ENCODE measurements around the gene SIK1. TPM values are rescaled to one million over a fixed set of nuclear protein-coding genes. Genes with fewer than 3 reads are reported as not detected.
"Not testable (repeated sequence)": the region's sequence is repeated elsewhere in the genome, so short reads cannot be mapped to it uniquely, and the experiment has no call there.

SIK1 gene
- total RNA-seq, 1 donor from 2014 or later: 6.4 TPM

DNA sequence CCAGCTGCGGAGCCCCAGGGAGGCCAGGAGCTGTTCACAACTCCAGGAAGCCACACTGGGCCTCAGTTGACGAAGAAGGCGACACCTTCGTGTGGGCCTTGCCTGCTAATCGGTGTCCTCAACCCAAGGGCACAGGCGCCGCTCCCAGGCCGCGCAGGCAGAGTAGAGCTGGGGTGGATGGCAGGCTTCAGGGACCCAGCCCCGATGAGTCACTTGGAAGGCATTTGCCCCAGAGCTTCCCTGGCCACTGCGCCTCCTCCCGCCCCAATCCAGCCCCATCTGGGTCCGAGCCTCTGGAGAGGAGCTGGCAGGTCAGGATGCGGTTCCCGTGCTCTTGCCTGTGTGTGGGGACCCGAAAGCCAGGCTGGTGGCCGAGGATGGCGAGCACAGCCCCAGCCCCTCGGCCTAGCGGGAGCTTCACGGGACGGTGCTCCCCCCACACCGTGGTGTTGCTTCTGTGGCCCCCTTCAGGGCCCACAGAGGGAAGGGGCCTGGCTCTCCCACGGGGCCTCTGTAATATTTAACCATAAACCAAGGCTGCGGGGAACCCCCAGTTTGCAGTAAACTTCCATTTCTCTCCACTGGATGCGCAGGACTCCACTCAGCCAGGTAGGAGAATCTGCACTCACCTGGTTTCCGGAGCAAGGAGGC lies 30.0 kb downstream of the SIK1 start:
- not testable (repeated sequence) for DNase-seq (ENCODE audit: low read depth)

DNA sequence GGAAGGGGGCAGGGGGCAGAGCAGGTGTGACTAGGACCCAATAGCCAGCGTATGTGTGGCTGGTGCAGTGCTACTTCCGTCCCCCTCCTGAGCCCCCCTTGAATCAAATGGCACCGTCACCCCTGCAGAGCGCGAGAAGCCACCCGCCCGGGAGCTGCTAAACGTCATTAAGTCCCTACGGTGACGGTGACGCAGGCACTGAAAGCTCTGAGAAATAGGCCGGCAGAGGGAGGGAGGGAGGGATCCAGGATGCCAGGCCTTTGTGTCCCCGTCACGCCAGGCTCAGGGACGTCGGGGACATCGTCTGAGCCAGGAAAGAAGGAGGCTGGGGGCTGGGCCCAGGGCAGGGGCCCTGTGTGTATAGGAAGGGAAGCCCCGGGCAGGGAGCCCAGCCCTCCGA lies 43.6 kb downstream of the SIK1 start:
- not testable (repeated sequence) for DNase-seq (ENCODE audit: low read depth)

DNA sequence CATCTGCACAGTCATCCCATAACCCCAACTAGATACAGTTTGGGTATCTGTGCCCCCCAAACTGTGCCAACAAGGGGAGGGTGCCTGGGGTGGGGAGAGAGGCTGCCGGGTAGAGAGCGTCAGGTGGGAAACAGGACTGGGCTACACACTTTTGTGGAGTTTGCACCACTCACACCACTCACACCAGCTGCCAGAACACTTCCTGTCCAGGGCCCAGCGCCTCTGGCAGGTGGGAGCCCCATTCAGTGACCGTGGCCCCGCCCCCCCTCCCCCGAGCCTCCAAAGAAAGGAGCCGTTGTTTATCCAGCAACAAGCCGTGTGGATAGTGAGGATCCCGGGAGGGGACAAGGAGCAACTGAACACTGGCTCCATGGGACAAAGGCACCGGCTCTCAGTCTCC lies 44.0 kb downstream of the SIK1 start:
- DNase-seq (ENCODE audit: low read depth): not testable (repeated sequence)

DNA sequence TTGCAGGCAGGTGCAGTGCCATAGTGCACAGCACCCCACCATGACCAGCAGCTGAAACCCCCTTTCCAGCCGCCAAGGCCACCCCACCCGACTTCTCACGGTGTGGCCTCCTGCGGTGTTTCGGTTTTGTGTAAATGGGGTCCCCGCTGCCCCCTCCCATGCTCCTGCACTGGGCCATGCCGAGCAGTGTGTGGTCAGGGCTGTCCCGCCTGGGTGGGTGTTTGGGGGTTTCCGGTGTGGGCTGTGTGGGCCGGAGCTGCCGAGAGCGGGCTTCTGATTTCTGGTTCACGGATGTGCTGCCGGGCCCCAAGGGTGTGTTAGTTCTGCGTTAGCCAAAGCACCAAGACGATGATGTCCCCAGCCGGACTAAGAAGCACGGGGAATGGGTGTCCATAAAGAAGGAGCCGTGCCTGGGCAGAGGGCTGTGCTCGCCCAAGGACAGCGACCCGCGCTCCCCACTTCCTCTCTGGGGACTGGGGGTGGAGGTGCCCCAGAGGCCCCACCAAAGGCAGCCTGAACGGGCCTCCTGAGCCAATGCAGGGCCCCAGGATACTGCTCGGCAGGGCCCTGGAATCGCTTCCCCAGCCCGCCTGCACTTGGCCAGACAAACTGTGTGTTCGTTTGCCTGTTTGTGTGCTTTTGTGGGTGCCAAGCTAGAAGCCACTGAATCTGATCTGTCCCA lies 45.9 kb downstream of the SIK1 start:
- DNase-seq (ENCODE audit: low read depth): not testable (repeated sequence)

DNA sequence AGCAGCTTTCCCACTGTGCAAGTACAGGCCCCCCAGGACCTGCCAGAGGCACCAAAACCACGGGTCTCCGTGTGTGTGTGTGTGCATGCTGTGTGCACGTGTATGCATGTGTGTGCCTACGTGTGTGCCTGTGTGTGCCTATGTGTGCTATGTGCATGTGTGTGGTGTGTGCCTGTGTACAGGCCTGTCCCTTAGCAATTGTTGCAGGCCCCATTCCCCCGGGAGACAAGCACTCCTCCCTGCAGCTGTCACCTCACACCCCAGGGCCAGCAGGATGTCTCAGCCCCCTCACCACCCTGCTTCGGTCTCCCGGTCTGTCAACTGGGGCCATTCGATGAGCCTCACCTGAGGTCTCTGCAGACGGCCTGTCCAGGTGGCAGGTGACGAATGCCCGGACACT lies 46.6 kb downstream of the SIK1 start:
- DNase-seq (ENCODE audit: low read depth): not testable (repeated sequence)

DNA sequence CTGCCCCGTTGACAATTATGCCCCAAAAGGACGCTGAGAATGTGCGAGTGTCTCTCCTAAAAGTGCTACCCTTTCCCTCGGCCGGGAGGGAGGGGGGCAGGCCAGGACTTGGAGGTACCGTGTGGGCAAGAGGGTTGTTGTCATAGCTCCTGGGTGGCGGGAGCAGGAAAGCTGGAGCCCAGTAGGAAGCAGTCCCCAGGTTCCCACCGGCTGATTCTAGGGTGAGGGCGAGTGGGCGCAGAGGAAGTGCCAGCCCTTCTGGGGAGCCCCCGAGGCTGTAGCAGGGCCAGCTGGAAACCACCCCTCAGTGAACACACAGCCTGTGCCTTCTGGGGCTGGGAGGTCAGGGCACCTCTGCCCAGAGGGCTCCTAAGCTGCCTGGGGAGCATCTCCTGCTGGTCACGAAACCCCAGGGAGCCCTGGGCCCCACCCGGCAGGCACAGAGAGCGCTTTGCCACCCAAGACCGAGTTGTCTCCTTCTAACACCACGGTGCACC lies 47.3 kb downstream of the SIK1 start:
- not testable (repeated sequence) for DNase-seq (ENCODE audit: low read depth)

- DNase-seq (ENCODE audit: low read depth): no peak
Observed at GRCh38 chr21:43376478-43376882, 50.5 kb downstream of the SIK1 start.

GRCh38 chr21:43375837-43376477 lies 51.0 kb downstream of the SIK1 start:
- DNase-seq (ENCODE audit: low read depth): no peak

DNA sequence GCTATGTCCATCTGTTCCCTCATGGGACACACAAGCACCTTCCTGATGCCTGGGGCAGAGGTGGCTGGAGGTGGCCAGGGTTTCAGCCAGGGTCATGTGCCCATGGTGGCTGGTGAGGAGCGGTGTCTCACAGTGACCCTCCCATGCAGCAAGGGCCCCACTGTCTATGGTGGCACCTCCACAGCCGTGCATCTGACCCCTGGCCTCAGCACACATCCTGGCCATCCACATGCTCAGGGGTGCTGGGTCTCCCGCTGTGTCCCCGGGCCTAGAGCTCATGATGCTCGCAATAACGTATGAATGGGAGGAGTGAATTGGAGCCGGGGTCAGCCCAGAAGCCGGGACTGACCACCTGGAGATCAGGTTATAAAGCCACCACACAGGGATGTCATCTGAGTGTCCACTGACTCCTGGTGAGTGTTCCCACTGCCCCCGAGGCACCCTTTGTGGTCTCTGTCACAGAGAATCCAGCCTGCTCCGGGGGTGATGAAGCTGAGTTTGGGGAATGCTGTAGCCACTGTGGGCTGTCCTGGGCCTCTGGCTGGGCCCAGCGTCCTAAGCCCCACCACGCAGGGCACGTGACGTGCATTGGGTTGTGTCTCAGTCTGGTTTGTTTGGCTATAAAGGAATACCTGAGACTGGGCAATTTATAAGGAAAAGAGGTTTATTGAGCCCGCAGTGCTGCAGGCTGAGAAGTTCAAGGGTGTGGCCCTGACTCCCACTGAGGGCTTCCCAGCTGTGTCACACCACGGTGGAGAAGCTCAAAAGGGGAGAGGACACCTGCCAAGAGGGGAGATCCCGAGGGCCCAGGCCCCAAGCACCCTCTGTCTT lies 51.7 kb downstream of the SIK1 start:
- no peak for DNase-seq (ENCODE audit: low read depth)

DNA sequence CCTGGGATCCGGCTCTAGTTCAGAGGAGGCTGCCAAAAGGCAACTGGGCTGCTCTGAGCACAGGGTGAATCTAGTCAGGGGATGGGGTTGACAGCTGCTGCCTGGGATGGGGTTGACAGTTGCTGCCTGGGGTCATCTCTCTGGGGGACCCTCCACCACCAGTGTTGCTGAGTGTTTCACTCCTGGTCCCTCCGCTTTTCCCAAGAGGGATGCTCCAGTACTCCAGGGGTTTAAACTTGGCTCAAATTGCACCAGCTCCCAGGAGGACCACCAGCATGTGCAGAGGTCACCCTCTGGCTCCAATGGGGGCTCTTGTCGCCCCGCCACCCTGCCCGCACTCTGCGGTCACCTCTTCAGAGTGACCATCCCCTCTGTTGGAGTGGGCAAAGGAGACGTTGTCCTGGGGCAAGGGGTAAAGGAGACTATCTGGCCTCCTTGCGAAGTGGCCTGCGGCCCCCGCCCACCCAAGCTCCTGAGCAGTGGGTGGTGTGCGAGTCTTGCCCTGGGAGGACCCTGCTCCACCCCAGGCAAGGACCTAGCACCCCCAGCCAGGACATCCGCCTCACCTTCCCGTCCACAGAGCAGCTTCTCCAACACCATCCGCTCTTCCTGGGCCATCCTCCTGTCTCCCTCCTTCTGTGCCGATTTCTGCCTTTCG lies 52.6 kb downstream of the SIK1 start:
- DNase-seq (ENCODE audit: low read depth): no peak

- DNase-seq (ENCODE audit: low read depth): no peak
Observed at GRCh38 chr21:43373362-43374227, 53.3 kb downstream of the SIK1 start.

DNA sequence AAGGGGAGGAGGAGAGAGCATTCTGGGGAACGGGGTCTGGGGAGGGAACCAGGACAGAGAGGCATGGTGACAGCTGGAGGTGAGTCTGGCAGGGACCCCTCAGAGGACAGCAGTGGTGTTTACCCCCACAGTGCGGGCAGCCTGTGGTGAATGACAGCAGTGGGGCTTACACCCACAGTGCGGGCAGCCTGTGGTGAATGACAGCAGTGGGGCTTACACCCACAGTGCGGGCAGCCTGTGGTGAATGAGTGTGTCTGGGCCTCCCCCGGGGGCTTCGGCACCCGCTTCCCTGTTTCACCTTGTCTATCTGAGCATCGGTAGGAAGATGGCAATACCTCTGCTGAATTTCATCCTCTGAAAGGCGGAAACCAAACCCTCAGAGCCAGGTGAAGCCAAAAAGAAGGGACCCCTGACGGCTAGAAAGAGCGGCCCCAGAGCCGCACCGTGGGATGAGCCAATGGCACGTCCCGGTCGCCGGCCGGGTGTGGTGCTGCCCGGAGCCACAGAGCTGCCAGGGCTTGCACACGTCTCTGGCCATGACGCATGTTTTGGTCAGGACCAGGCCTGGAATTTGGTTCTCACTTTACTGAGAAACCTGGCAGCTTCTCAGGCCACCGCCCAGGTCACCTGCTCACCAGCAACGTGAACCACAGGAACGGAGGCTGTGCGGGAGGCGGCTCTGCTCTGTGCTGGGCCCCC lies 54.1 kb downstream of the SIK1 start:
- DNase-seq (ENCODE audit: low read depth): no peak

- no peak for DNase-seq (ENCODE audit: low read depth)
Observed at GRCh38 chr21:43371786-43372185, 55.1 kb downstream of the SIK1 start.

DNA sequence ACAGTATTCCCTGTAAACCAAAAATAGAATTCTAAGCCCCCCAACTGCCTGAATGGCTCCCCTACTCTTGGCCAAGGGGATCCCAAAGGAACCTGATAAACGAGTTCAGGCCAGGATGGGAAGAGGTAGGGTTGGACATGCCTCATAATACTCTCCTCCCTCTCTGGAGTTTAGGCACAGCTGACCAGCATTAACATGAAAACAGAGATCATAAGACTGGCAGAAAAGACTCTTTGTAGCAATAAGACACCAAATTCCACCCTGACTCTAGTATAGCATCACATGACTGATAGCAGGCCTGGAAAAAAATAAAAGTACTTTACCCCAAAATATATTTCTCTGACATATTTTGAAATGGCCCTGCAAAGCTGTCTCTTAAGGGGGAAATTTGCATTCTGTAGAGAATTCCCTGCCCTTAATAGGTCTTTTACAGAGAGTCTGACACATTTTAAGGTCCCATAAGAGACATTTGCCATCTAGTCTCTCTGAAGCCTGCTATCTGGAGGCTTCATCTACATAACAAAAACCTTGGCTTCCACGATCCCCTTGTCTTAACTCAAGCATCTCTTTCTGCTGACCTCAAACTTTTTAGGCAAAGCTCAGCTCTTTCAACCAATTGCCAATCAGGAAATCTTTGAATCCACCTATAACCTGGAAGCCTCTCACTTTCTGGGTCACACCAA lies 55.9 kb downstream of the SIK1 start:
- no peak for DNase-seq (ENCODE audit: low read depth)

- DNase-seq (ENCODE audit: low read depth): peak; percentile 51
Observed at GRCh38 chr21:43370091-43370658, 56.8 kb downstream of the SIK1 start.

DNA sequence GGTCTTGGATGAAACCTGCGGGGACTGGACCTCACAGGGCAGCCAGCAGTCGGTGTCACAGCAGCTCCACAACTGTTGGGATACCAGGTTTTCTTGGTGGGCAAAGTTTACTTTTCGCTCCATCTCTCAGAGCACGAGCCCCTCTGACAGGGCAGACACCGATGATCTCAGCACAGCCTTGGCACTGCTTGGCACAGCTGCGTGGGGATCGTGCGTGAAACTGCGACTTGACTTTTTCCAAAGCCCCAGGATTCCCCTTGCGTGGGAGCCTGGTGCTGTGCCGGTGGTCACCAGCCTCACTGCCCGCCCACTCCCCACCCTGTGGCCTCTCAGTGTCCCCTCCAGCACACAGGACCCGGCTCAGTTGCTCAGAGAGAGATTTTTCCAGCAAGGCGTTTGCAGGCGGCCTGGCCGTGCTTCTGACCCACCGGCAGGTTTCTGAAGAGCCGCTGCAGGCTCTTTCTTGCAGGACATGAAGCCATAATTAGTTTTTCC lies 57.3 kb downstream of the SIK1 start:
- no peak for DNase-seq (ENCODE audit: low read depth)

- DNase-seq (ENCODE audit: low read depth): no peak
Observed at GRCh38 chr21:43369124-43369523, 57.8 kb downstream of the SIK1 start.

- DNase-seq (ENCODE audit: low read depth): no peak
Observed at GRCh38 chr21:43368685-43369084, 58.2 kb downstream of the SIK1 start.

- no peak for DNase-seq (ENCODE audit: low read depth)
Observed at GRCh38 chr21:43367859-43368258, 59.1 kb downstream of the SIK1 start.

All from renal cortical epithelial cell (primary cell).